Stimulated activated CD8-positive, alpha-beta memory T cell treated with anti-CD3 and anti-CD28 coated beads, Interleukin-12 subunit alpha, Interleukin-12 subunit beta, amount 100 ng/mL, for 24 hours (primary cell): Measurements from ENCODE around the gene RSL1D1.
"Not testable (repeated sequence)": the region's sequence is repeated elsewhere in the genome, so short reads cannot be mapped to it uniquely, and the experiment has no call there.

ENCODE experiments used
- DNase-seq: peaks from one replicate; pipeline ENCODE4 v3.0.0-alpha.2; 2020; ENCODE audit errors: extremely low read depth

The RSL1D1 gene

GRCh38 chr16:11797957-11798299 is 53.4 kb downstream of the RSL1D1 start:
- DNase-seq, result no peak

DNA sequence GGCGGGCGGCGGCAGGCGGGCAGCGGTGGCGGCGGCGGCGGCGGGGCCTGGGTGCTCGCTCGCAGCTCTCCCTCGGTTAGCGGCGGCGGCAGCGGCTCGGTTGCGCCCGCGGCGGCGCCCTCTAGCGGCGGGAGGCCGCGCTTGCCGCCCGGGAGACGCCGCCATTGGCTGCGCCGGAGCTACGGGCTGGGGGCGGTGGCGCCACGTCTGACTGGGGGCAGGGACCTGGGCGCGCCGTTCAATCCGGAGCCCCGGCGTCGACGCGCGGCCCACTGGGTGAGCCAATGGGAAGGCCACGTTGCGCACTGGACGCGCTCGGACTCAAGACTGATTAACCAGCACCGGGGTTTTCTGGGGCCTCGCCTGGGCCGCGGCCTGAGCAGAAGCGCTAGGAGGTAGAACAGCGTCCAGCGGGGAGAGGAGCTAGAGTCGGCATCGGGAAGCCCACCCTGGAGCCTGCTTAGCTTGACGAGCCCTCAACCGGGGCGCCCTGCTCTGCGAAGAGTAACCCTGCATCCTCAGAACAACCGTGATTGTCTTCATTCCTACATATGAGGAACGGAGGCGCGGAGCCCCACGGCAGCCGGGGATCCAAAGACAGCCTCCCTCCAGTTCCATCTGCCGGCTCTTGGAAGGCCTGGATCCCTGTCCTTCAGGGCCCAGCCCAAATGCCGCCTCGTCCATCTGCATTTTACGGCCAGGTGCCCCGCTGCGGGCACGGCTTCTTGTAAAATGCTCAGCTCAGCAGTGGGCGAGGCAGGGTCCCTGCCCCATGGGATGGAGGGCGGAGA is 54.0 kb downstream of the RSL1D1 start, which contains the start of gene ZC3H7A:
TSS of gene ZC3H7A (minus strand) at position 93 of the 791 bp plus-strand sequence. CDS start 14,904 bp downstream, outside the sequence.
- DNase-seq, result peak; percentile 81

DNA sequence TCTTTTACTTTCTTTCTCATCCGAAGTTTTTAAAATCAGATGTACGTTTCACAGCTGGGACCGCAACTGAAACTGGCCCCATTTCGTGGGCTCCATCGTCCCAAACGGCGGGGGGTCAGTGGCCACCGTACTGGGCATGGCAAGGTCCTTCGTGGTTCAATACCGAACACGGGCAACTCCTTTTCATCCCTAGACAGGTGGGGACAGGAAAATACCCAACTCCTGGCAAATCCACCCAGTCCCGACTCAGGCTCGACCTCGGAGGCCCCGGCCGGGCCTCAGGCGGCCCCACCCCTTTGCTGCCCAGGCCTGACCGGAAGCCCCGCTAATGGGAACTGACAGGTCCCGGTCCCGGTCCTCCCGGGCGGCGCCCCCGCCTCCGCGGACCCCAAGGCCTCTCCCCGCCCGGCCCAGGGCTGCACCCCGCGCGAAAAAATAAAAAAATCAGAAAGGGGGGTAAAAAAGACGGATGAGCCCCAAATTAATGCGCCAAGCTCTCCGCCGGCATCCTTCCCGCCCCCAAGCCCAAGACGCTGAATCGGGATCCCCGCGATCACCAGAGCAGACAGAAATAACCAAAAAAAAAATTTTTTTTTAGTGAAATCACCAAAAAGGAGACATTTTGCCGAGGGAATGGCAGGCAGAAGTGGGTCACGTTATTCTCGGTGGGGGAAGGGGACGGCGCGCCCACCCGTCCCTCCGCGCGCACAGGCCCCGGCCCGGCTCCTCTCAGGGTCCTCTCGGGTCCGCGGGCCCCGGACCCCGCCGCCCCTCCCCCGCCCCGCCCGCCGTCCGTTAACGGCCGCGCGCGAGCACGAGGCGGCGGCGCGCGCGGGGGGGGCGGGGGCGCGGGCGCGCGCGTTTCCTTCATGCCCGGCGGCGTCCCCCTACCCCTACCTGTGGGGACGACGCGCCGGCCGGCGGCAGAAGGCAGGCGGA is 54.8 kb downstream of the RSL1D1 start:
- DNase-seq, result no peak

GRCh38 chr16:11795887-11796226 is 55.5 kb downstream of the RSL1D1 start:
- no peak for DNase-seq

DNA sequence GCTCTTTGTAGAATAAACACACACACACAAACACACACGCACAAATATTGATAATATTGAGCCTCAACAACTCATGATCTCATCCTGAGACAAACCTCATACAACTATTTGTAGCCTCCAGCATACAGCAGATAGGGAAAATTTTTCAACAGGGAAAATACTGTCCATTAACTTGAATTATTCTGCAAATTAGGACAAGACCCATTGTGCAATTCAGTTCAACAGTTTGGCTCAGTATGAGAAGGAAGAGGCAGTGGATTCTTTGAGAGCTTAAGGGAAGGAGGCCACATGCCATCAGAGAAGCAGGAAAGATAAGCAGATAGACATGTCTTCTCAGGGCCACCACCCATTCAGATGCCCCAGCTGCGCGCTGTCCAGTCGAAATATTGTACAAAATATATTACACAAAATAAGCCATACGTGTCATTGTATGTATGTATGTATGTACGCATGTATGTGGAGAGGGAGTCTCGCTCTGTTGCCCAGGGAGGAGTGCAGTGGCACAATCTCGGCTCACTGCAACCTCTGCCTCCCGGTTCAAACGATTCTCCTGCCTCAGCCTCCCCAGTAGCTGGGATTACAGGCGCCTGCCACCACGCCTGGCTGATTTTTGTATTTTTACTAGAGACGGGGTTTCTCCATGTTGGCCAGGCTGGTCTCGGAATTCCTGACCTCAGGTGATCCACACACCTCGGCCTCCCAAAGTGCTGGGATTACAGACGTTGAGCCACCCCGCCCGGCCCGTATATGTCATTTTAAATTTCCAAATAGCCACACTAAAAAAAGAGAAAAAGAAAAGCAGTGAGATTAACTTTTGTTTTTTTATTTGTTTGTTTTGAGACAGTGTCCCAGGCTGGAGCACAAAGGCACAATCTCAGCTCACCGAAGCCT is 56.1 kb downstream of the RSL1D1 start:
- no peak for DNase-seq

- no peak for DNase-seq
Measured at GRCh38 chr16:11794447-11794846, 56.9 kb downstream of the RSL1D1 start.

- no peak for DNase-seq
Measured at GRCh38 chr16:11793840-11794239, 57.5 kb downstream of the RSL1D1 start.

DNA sequence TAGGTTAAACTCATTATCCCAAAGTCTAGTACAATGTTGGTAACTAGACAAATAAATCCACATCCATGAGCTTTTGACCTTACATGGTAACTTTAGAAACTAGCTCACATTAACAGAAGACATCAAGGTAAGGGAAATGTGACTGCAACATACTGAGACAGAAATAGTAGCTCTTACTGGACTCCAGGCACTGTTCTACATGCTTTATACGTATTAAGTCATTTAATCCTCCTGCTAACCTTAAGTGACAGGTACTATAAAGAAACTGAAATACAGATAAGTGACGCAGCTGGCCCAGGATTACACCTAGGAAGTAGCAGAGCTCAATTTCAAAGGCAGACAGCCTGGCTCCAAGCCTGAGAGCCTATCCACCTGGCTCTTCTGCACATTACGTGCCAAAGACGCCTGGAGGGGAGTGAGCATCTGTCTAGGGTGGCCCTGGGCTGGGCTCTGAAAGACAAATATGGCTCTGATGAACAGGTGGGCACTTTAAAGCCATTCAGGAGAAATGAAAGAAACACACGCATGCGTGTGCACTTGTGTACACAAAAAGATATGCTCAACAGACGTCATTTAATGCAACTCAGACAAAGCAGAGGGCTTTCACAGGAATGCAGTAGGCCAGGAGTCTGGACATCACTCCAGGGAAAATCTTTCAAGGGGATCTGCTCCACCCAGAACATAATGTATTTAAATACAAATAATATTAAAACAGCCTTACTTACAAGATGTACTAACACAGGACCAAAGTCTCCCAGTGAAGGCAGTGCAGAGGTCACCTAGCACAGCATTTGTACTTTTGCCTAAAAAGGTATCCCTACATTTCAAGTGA is 58.7 kb downstream of the RSL1D1 start:
- DNase-seq, result no peak

DNA sequence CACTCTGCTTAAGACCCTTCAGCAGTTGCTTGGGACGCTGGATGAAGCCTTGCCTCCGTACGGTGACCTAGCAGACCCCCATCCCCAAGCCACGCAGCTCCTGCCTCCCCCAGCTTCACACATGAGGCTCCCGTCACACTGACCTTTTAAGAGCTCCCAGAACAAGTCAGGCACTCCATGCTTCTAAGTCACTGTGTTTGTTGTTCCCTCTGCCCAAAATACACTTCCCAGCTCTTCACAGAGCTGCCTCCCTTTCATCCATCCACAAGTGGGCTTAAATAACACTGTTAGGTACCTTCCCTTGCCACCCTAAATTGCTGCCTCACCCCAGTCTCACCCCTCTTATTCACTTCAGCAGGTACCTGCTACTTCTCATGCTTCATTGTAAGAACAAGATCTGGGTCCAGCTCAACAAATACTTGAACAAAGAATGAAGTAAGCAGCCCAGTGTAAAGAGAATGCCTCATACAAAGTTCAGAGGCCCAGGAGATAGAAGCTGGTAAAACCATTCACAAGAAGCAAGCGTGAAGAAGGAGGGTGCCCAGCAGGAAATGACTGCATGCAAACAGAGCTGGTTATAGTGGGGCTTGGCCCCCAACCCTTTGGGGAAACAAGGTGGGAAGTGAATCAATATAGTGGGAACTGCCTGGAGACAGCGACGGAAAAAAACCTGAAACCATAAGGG is 60.1 kb downstream of the RSL1D1 start:
- no peak for DNase-seq

- no peak for DNase-seq
Measured at GRCh38 chr16:11788914-11789313, 62.4 kb downstream of the RSL1D1 start.

DNA sequence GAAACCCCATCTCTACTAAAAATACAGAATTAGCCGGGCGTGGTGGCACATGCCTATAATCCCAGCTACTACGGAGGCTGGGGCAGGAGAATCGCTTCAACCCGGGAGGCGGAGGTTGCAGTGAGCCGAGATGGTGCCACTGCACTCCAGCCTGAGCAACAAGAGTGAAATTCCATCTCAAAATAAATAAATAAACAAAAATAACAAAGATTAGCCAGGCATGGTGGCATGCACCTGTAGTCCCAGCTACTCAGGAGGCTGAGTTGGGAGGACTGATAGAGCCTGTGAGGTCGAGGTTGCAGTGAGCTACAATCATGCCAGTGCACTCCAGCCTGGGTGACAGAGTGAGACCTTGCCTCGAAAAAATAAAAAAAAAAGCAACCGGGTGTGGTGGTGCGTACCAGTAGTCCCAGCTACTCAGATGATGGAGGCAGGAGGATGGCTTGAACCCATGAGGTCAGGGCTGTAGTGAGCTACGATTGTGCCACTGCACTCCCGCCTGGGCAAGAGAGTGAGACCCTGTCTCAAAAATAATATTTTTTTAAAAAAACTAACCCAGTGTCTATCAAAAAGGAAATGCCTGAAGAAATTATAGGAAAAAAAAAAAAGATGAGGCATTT is 66.3 kb downstream of the RSL1D1 start:
- DNase-seq, result not testable (repeated sequence)

- DNase-seq, result not testable (repeated sequence)
Measured at GRCh38 chr16:11784381-11784780, 67.0 kb downstream of the RSL1D1 start.

DNA sequence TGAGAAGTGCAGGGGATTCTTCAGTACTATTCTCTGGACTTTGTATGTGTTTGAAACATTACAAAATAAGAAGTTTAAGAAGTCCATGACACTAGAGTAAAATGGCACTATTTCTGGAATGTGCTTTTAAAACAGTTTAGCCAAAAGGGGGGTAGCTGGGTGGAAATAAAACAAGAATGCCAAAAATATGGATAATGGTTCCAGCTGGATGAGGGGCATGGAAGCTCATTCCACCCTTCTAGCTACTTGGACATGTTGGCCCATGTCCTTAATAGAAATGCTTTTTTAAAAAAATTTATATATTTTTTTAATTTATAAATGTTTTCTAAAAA is 67.3 kb downstream of the RSL1D1 start:
- DNase-seq, result no peak
